ENCODE results near the gene SETD2.

DNA sequence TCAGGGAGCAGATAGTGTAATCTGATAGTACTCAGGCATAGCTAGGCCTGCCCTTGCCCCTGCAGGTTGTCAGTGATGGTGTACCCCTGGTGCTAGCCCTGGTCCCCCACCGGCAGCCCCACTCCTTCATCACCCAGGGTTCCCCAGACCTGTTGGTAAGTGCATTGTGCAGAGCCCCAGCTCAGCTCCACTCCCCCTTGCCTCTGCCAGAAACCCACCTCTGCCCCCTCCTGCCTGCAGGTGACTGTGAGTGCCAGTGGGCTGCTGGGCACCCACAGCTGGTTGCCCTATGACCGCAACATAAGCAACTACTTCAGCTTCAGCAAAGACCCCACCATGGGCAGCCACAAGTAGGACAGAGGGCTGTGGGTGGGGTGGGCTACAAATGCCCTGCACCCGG lies 156.9 kb downstream of the SETD2 start:
- TF ChIP-seq EZH2 (IDR thresholded peaks at IDR 0.05; ENCODE audit: borderline replicate concordance, low read depth, low read length, severe bottlenecking) (no peak), CTCF (IDR thresholded peaks at IDR 0.05; ENCODE audit: borderline replicate concordance, extremely low read depth, low read length, poor library complexity, severe bottlenecking) (no peak)

Data from DND-41 (cell line).